GM12878 (cell line): Measurements from ENCODE around the gene PTPN18. TPM values are rescaled to one million over a fixed set of nuclear protein-coding genes. Genes with fewer than 3 reads are reported as not detected.

ENCODE experiments used
- ATAC-seq: fragments of 200-7000 bp; cut with Tn5 transposase; 3 replicates; pipeline ENCODE4 v1.9.1; 2020; ENCODE audit warnings: mild to moderate bottlenecking, moderate library complexity
- BruUV-seq: library from RNA; stranded (reverse); fragments of 400-500 nt; replicated peaks from 2 replicates; lab custom pipeline; 2021; lab: Mats Ljungman, UMichigan
- CTCF ChIA-PET: fragments of 300-600 bp; sonication (Branson Sonifier 250); formaldehyde crosslinking; extraction: SDS; loops from one replicate; lab custom pipeline; 2021; ENCODE audit warnings: inconsistent platforms; lab: Yijun Ruan, JAX
- POLR2A ChIA-PET: fragments of 350-600 bp; formaldehyde crosslinking; extraction: SDS; loops from one replicate; lab custom pipeline; 2021; ENCODE audit warnings: inconsistent platforms; lab: Charles Lee
- RAD21 ChIA-PET: fragments of 300-600 bp; sonication (Branson Sonifier 250); formaldehyde crosslinking; loops from one replicate; lab custom pipeline; 2023; ENCODE audit warnings: antibody characterized with exemption; ENCODE audit not compliant: unreplicated experiment; lab: Charles Lee
- SMC1A ChIA-PET: fragments of 300-600 bp; sonication (Branson Sonifier 250); formaldehyde crosslinking; loops from one replicate; lab custom pipeline; 2023; ENCODE audit not compliant: unreplicated experiment, uncharacterized antibody; lab: Charles Lee
- DNase-seq: peaks from one replicate; pipeline ENCODE4 v3.0.0-alpha.2; 2011; ENCODE audit warnings: low read depth, low spot score
- FAIRE-seq: peaks from 3 replicates; lab custom pipeline; 2011; peaks lifted over from hg19 to GRCh38; lab: Jason Lieb, UNC
- H2AFZ ChIP-seq: 2 replicates; pipeline ENCODE4 v1.6.0; 2011; ENCODE audit warnings: low read depth, low read length, control low read depth; ENCODE audit not compliant: control insufficient read depth
- H3K27ac ChIP-seq: 2 replicates; pipeline ENCODE4 v1.5.1; 2011; ENCODE audit warnings: control low read depth; ENCODE audit not compliant: control insufficient read depth, insufficient read depth
- H3K27me3 ChIP-seq, 2 experiments: replicated peaks in 1 of 2; 2 replicates each; pipeline versions ENCODE4 v1.6.0 to v1.6.1; 2011; ENCODE audit warnings: low read length in 1 of 2; ENCODE audit not compliant: control insufficient read depth in 2 of 2, insufficient read depth in 2 of 2
- H3K36me3 ChIP-seq, 2 experiments: 2 replicates each; pipeline ENCODE4 v1.5.1; 2011; ENCODE audit warnings: low read length in 1 of 2; ENCODE audit not compliant: control insufficient read depth in 2 of 2, insufficient read depth in 2 of 2
- H3K4me1 ChIP-seq: 2 replicates; pipeline ENCODE4 v1.6.1; 2011; ENCODE audit warnings: mild to moderate bottlenecking, low read length, moderate library complexity, mixed read lengths; ENCODE audit not compliant: control insufficient read depth, insufficient read depth
- H3K4me2 ChIP-seq: 2 replicates; pipeline ENCODE4 v1.6.0; 2011; ENCODE audit warnings: control low read depth; ENCODE audit not compliant: control insufficient read depth, insufficient read depth
- H3K4me3 ChIP-seq: fragments of 200-600 bp; sonication (generic); 2 replicates; pipeline ENCODE4 v1.5.1; 2016
- H3K79me2 ChIP-seq: 2 replicates; pipeline ENCODE4 v1.6.0; 2011; ENCODE audit warnings: low read length; ENCODE audit not compliant: control insufficient read depth, insufficient read depth
- H3K9ac ChIP-seq: 2 replicates; pipeline ENCODE4 v1.8.0; 2011; ENCODE audit warnings: low read length, control low read depth, mixed read lengths; ENCODE audit not compliant: control insufficient read depth, insufficient read depth
- H3K9me3 ChIP-seq: replicated peaks from 3 replicates; pipeline ENCODE4 v1.5.1; 2011; ENCODE audit warnings: mild to moderate bottlenecking, low read length; ENCODE audit not compliant: control insufficient read depth, insufficient read depth
- H4K20me1 ChIP-seq: 2 replicates; pipeline ENCODE4 v1.6.0; 2011; ENCODE audit not compliant: control insufficient read depth, insufficient read depth
- FOXK2 ChIP-seq: fragments of 450-650 bp; IDR thresholded peaks from 2 replicates; pipeline ENCODE4 v1.6.1; 2017; ENCODE audit warnings: mild to moderate bottlenecking, moderate library complexity
- NRF1 ChIP-seq: conservative IDR thresholded peaks from 2 replicates; pipeline ENCODE4 v1.6.1; 2011; ENCODE audit warnings: mild to moderate bottlenecking, low read depth, low read length, improper control_type of control experiment
- POU2F2 ChIP-seq: IDR thresholded peaks from 3 replicates; pipeline ENCODE4 v1.6.1; 2011; ENCODE audit warnings: low read depth, mild to moderate bottlenecking, low read length, borderline replicate concordance
- SMC3 ChIP-seq: IDR thresholded peaks from 2 replicates; pipeline ENCODE4 v1.6.1; 2011; ENCODE audit warnings: low read length, improper control_type of control experiment, borderline replicate concordance
- SUPT20H ChIP-seq: IDR thresholded peaks from 2 replicates; pipeline ENCODE4 v1.6.1; 2011; ENCODE audit warnings: low read depth, mild to moderate bottlenecking, low read length, moderate library complexity, borderline replicate concordance; ENCODE audit not compliant: control insufficient read depth
- TBL1XR1 ChIP-seq: IDR thresholded peaks from 2 replicates; pipeline ENCODE4 v1.6.1; 2012; ENCODE audit warnings: low read depth, low read length, improper control_type of control experiment
- WGBS: methylation state at CpG from one replicate; pipeline ENCODE4 v1.1.6; 2016; ENCODE audit warnings: low lambda C conversion rate; ENCODE audit not compliant: insufficient replicate concordance, insufficient coverage; ENCODE audit errors: missing lambda C conversion rate; 5-methylcytosine and 5-hydroxymethylcytosine counted together
- in situ Hi-C: fragments of 300-500 bp; cut with MboI; formaldehyde crosslinking; loops from 9 replicates; pipeline ENCODE4 v1.14.3; 2018; ENCODE audit warnings: mixed read lengths
- intact Hi-C: fragments of 100-400 bp; cut with micrococcal nuclease; formaldehyde crosslinking; loops from one replicate; pipeline ENCODE4 v1.14.2; 2022; ENCODE audit not compliant: unreplicated experiment
- polyA plus RNA-seq, 11 experiments: library from polyadenylated mRNA; depleted of rRNA in 4 of 11; unstranded in 6 of 11; stranded (reverse) in 5 of 11; fragments of >200 nt; fragmentation: Nextera tagmentation in 4 of 11; fragmentation: Illumina TruSeq in 1 of 11; extraction: Ambion mirVana in 4 of 11; extraction: Trizol in 1 of 11; gene quantifications; 1 replicate in 1 of 11; 2 replicates in 10 of 11; pipeline versions ENCODE4 v1.2.1 to v1.2.3, GENCODE V29; 2011 to 2016; ENCODE audit warnings: inconsistent platforms in 2 of 11, missing spikeins in 2 of 11, low read depth in 1 of 11
- total RNA-seq, 4 experiments: library from RNA; depleted of rRNA in 3 of 4; stranded (reverse); fragments of >200 nt in 3 of 4; fragmentation: Illumina TruSeq in 1 of 4; extraction: Trizol in 1 of 4; gene quantifications; 2 replicates each; pipeline versions ENCODE4 v1.2.1 to v1.2.3, GENCODE V29; 2013 to 2021
- TF ChIP-seq, protein P1 (sequence below): fragments of 450-650 bp; formaldehyde crosslinking; IDR thresholded peaks from 2 replicates; pipeline ENCODE4 v1.5.0; 2022; ENCODE audit warnings: mild to moderate bottlenecking, missing genetic modification characterization
- TF ChIP-seq, protein P2 (sequence below): IDR thresholded peaks from 2 replicates; pipeline ENCODE4 v1.6.1; 2011; ENCODE audit warnings: low read depth, low read length, improper control_type of control experiment, borderline replicate concordance
- TF ChIP-seq, protein P3 (sequence below), 3 experiments: IDR thresholded peaks in 2 of 3; conservative IDR thresholded peaks in 1 of 3; 2 replicates each; pipeline ENCODE4 v1.5.1; 2011; ENCODE audit warnings: low read depth in 3 of 3, low read length in 3 of 3, mild to moderate bottlenecking in 3 of 3, control low read depth in 2 of 3, moderate library complexity in 2 of 3, inconsistent platforms in 1 of 3, mixed read lengths in 1 of 3; ENCODE audit not compliant: control insufficient read depth in 2 of 3, insufficient read depth in 1 of 3; ENCODE audit errors: extremely low read depth in 1 of 3

Gene PTPN18
- total and polyA plus RNA-seq, 10 of the 15 experiments (the other 5 are each of a cell fraction or from before 2014, with no cell fraction given), result 14.8 to 89.9 (median 43.4) TPM

DNA sequence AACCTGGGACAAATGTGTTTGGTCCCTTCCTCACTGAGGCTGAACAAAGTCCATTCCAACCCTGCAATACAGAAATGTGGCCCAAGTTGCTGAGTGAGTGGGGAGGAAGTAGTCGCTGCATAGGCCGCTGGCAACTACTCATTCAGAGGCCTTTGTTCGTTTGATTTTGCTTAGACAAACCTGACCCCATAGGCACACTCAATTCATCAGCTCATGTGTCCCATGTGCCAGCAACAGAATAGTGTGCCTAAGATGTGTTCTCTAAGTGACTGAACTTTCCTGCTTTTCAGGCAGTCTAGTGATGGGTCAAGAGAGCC, 23.0 kb downstream of the PTPN18 start:
- no peak for FAIRE-seq
- no peak for ATAC-seq
- Histone ChIP-seq H3K9ac (no peak overlapping the region), H3K36me3 (peaks cover 0 to 8% of the 10 kb centered on the region in 2 experiments; a peak in 2 of 4 replicates), H3K27ac (no peak overlapping the region), H3K4me3 (no peak overlapping the region), H3K9me3 (no peaks in the 10 kb centered on the region), H3K4me2 (no peak overlapping the region), H4K20me1 (no peaks in the 10 kb centered on the region), H3K79me2 (peaks cover 25% of the 10 kb centered on the region), H3K27me3 (no peaks in the 10 kb centered on the region), H2AFZ (no peak overlapping the region), H3K4me1 (peaks cover 57% of the 10 kb centered on the region)
- no TSS peak for BruUV-seq
- in situ Hi-C loops, result no loop called here
- 97% methylated on average over 3 of the region's 3 CpGs for WGBS
- intact Hi-C loops, result loop anchor here (10.0 kb wide), 1 partner anchor 46 kb away; no protein-coding TSS in a partner anchor
- POLR2A ChIA-PET, result interaction anchor here (0.6 to 1.5 kb wide), 2 partner anchors 12 to 25 kb away, joined by 3 read pairs; no protein-coding TSS in a partner anchor
- SMC1A ChIA-PET, result interaction anchor here (0.7 to 4.4 kb wide), 4 partner anchors 8 to 36 kb away, joined by 4 to 25 read pairs (median 6); partner anchors contain the start of gene IMP4
- TF ChIP-seq NRF1 (no peak), TBL1XR1 (no peak), SMC3 (no peak), SUPT20H (no peak), POU2F2 (no peak), FOXK2 (no peak)
- TF ChIP-seq, protein P1, sequence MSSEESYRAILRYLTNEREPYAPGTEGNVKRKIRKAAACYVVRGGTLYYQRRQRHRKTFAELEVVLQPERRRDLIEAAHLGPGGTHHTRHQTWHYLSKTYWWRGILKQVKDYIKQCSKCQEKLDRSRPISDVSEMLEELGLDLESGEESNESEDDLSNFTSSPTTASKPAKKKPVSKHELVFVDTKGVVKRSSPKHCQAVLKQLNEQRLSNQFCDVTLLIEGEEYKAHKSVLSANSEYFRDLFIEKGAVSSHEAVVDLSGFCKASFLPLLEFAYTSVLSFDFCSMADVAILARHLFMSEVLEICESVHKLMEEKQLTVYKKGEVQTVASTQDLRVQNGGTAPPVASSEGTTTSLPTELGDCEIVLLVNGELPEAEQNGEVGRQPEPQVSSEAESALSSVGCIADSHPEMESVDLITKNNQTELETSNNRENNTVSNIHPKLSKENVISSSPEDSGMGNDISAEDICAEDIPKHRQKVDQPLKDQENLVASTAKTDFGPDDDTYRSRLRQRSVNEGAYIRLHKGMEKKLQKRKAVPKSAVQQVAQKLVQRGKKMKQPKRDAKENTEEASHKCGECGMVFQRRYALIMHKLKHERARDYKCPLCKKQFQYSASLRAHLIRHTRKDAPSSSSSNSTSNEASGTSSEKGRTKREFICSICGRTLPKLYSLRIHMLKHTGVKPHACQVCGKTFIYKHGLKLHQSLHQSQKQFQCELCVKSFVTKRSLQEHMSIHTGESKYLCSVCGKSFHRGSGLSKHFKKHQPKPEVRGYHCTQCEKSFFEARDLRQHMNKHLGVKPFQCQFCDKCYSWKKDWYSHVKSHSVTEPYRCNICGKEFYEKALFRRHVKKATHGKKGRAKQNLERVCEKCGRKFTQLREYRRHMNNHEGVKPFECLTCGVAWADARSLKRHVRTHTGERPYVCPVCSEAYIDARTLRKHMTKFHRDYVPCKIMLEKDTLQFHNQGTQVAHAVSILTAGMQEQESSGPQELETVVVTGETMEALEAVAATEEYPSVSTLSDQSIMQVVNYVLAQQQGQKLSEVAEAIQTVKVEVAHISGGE, result no peak
- TF ChIP-seq, protein P2, sequence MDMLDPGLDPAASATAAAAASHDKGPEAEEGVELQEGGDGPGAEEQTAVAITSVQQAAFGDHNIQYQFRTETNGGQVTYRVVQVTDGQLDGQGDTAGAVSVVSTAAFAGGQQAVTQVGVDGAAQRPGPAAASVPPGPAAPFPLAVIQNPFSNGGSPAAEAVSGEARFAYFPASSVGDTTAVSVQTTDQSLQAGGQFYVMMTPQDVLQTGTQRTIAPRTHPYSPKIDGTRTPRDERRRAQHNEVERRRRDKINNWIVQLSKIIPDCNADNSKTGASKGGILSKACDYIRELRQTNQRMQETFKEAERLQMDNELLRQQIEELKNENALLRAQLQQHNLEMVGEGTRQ, result no peak
- TF ChIP-seq, protein P3, sequence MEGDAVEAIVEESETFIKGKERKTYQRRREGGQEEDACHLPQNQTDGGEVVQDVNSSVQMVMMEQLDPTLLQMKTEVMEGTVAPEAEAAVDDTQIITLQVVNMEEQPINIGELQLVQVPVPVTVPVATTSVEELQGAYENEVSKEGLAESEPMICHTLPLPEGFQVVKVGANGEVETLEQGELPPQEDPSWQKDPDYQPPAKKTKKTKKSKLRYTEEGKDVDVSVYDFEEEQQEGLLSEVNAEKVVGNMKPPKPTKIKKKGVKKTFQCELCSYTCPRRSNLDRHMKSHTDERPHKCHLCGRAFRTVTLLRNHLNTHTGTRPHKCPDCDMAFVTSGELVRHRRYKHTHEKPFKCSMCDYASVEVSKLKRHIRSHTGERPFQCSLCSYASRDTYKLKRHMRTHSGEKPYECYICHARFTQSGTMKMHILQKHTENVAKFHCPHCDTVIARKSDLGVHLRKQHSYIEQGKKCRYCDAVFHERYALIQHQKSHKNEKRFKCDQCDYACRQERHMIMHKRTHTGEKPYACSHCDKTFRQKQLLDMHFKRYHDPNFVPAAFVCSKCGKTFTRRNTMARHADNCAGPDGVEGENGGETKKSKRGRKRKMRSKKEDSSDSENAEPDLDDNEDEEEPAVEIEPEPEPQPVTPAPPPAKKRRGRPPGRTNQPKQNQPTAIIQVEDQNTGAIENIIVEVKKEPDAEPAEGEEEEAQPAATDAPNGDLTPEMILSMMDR (IDR thresholded peaks at IDR 0.05 in 2 of 3, conservative IDR thresholded peaks at IDR 0.05 in 1 of 3; ENCODE audit: control insufficient read depth in 2 of 3, extremely low read depth in 1 of 3, insufficient read depth in 1 of 3, low read depth in 3 of 3, low read length in 3 of 3), result no peak
- CTCF ChIA-PET, result interaction anchor here (1.3 to 2.7 kb wide), 3 partner anchors 12 to 36 kb away, joined by 5 to 10 read pairs (median 5); partner anchors contain the start of gene IMP4
- DNase-seq, result no peak
- RAD21 ChIA-PET, result interaction anchor here (4.1 kb wide), 1 partner anchor 36 kb away, joined by 23 read pairs; the partner anchor contains the start of gene IMP4
